ENCODE data around the gene TFIP11.

DNA sequence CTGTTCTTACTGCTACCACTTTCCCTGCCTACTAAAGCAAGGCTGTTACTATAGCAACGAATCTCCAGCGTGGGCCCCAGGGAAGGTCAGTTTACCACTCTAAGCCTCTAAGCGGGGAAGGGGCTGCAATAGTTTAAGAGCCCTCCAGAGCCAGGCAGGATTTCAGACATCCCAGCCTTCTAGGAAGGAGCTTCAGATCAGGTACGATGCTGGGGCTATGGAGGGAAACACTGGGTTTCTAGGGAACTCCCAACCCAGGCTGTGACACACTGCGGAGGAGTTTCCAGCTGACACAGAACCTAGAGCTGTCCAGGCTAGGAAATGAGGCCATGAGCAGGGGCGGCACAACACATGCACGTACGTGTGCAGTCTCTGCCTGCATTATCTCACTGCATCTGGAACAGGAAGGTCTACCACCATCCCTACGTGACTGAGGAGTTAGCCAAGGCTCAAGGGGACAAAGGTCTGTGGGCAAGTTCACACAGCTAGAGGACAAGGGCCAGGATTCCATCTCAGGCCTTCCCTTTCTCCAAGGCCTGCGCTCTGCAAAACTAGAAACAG is 49.1 kb downstream of the TFIP11 start:
- TF ChIP-seq, protein P1, sequence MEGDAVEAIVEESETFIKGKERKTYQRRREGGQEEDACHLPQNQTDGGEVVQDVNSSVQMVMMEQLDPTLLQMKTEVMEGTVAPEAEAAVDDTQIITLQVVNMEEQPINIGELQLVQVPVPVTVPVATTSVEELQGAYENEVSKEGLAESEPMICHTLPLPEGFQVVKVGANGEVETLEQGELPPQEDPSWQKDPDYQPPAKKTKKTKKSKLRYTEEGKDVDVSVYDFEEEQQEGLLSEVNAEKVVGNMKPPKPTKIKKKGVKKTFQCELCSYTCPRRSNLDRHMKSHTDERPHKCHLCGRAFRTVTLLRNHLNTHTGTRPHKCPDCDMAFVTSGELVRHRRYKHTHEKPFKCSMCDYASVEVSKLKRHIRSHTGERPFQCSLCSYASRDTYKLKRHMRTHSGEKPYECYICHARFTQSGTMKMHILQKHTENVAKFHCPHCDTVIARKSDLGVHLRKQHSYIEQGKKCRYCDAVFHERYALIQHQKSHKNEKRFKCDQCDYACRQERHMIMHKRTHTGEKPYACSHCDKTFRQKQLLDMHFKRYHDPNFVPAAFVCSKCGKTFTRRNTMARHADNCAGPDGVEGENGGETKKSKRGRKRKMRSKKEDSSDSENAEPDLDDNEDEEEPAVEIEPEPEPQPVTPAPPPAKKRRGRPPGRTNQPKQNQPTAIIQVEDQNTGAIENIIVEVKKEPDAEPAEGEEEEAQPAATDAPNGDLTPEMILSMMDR (IDR thresholded peaks at IDR 0.05), result no peak
- no peak for TF ChIP-seq POLR2A (IDR thresholded peaks at IDR 0.05)
